ENCODE data around the gene SKOR2.
A peak's percentile ranks its signal among the peaks of the same experiment; 100 is the strongest.
"Not testable (repeated sequence)": the region's sequence is repeated elsewhere in the genome, so short reads cannot be mapped to it uniquely, and the experiment has no call there.

Gene SKOR2

DNA sequence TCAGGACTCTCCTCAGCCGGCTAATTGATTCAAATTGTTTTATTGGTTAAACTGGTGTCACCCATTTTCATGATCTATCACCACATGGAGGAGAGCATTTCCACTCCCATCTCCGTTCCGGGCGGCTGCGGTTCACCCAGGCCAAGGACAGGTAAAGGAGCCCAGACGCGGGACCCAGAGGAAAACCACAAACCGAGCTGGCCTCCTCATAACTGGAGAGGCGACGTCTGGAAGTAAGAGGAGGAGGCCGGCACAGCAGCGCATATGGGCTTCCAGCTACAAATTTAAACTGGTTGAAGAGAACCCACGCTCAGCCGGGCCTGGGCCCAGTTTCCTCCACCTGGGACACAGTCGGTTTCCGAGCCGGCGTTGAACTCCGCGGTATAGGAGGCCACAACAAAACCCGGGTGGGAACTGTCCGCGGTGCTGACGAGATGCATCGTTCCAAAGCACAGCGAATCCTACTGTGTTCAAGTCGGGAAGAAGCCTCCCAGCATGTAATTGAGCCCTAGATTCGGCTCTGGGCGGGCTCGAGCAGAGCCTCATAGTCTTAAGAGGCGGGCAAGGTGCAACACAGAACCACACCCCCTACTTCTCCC lies 3.0 kb upstream of the SKOR2 start:
- no peak for DNase-seq

DNA sequence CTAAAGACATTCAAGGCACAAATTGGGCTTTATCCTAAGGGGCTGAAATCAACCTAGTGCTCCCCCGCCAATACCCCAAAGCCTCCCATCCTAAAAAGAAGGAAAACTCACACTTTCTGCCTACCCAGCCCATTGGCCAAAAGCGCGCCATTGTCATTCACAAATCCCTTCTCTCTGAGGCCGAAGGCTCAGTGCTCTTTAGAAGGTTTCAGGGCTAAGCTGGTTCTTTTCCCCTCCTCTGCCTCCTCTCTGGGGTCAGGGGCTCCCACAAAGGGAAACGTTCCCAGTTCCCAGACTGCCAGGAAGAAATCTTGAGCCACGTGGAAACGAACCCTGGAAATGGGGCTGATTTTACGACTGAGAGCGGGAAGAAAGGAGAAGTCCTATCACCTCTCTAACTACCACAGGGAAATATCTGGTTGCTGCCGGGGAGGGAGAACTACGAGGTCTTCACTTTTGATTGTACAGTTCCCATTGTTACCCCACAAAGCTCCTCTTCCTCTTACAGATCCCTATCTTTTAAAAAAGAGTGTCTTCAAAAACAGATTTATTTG lies 1.7 kb upstream of the SKOR2 start:
- no peak for DNase-seq

DNA sequence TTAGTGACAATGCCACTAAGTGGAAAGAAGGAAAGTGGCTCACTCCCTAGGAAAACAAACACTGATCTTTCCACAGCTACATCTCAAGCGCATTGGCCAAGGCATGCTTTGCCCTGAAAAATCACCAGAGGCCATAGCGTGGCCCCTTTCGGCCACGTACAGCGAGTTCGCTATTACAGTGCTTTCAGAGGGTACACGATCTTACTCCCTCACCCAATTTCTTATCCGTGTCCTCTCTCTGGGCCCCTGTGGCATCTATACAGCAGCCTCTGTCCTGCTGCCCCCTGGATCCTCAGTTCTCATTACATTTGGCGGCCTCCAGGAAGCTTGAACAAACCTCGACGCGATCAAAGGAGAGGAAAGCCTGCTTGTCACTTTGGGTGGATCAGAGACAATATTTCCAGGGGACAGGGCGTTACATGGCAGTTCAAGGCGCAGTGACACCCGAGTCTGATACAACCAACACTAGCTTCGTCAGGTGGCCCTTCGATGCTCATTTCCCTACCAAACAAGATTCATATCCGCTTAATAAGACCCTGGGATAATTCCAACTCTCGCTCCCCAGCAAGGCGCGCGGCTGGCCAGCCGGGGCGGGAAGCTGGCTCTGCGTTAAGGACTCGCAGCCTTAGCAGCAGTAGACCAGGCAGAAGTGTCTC lies 941 bp downstream of the SKOR2 start:
- DNase-seq = no peak

DNA sequence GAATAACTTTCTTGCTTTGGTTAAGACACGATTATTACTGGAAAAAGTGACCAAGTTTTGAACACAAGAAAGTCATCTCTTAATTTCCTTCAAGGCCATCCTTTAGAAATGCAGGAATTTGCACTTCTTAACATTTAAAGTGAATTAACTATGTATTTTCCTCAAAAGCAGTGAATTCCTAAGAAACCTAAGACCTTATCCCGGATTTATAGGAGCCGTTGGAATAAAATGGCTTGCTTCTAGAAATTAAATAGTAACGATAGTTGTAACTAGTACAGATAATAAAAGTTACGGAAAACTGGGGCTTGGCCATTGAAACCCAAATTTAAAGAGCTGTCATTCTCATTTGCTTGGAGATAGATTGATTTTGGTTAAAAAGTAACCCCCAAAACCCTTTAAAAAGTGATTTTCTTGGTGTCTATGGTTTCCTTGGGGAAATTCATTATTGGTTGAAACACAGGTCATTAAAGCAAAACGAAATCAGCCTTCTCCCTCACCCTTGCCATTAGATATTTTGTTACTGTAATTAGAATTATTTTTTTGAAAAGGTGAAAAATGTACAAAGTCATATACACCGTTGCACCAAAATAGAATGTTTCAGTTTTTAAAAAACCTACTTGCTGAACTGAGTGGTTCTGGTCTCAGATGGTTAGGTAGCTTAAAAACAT lies 2.0 kb downstream of the SKOR2 start:
- no peak for DNase-seq

DNA sequence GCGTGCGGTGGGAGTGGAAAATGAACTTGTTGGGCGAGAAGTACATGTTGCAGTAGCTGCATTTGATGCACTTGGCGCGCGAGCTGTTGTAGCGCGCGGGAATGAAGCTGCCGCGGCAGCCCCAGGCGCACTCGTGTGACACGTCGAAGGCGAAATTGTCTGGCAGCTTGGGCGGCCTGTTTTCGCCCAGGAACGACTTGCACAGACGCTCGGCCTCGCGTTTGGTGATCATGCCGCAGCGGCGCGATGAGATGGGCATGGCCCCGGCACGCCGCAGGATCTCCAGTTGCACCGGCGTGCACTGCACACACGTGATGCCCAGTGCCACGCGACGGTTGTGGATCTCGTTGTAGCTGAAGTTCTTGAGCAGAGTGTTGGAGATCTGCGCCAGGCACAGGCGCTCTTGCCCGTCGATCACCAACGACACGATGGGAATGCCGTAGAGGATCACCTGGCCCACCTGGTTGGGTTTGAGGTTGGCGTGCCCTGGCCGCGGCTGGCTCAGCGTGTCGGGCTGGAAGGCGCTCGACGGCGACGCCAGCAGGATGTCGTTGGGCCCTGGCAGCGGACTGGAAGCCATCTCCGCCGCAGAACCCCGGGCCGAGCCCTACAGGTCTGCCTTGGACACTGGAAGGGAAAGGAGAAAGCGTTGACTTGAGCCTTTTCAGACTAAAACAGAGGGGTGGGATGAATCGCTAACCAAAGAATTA lies 2.7 kb downstream of the SKOR2 start:
- DNase-seq = no peak

DNA sequence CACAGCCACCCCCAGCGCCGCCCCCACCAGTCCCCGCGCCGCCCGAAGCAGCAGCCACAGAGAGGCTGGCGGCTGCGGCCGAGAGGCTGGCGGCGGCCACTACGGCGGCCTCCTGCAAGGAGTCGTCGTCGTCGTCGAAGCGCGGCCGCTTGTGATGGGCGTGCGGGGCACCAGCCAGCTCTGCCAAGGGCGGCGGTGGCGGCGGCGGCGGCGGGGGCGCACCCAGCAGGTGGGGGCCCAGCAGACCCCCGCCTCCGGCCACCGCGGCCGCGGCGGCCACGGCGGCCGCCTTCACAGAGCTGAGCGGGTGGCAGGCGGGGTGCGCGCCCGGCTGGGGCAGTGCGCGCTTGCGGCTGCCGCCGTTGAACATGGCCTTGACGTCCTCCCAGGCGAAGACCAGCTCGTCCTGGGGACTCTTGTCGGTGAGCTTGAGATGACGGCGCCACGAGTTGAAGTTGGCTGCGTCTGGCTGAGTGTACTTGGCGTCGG lies 3.3 kb downstream of the SKOR2 start:
- DNase-seq = no peak

DNA sequence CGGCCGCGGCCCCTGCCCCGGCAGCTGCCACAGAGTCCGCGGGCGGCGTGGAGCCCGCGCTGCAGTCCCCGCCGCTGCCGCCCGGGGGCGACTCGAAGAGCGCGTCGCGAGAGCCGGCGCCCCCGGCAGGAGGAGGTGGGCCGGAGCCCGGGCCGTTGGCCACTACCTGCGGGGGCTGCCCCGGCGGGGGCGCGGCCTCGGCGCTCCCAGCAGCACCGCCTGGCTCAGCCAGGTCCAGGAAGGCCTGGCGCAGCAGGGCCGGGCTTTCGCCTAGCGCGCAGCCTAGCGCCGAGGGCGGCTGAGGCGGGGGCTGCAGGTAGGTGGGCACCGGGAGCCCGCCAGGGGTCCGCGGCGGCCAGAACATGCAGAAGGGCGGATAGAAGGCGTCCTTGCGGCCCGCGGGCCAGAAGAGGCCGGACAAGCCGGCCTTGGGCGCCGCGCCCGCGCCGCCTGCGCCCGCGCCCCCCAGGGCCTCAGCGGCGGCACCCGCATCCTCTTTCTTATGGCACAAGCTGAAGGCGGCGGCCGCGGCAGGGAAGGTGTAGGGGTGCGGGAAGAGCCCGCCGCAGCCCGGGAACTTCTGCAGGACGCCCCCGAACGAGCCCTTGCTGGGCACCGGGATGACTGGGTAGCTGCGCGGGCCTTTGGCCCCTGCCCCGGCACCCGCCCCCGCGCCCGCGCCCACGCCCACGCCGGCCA lies 3.9 kb downstream of the SKOR2 start:
- no peak for DNase-seq

DNA sequence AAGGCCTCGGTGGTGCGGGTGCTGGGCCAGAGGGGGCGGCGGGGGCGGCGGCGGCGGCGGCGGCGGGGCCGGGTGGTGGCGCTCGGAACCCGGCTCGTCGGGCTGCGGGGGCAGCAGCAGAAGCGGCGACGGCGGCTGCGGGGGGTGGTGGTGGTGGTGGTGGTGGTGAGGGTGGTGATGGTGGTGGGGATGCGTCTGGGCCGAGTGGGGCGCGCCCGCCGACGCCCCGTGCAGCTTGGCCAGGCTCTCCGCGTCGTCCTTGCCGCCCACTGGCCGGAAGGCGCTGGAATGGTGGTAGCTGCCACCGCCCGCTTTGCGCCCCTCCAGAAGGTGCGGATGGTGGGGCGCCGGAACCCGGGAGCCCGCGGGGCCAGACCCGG lies 4.4 kb downstream of the SKOR2 start:
- no peak for DNase-seq

DNA sequence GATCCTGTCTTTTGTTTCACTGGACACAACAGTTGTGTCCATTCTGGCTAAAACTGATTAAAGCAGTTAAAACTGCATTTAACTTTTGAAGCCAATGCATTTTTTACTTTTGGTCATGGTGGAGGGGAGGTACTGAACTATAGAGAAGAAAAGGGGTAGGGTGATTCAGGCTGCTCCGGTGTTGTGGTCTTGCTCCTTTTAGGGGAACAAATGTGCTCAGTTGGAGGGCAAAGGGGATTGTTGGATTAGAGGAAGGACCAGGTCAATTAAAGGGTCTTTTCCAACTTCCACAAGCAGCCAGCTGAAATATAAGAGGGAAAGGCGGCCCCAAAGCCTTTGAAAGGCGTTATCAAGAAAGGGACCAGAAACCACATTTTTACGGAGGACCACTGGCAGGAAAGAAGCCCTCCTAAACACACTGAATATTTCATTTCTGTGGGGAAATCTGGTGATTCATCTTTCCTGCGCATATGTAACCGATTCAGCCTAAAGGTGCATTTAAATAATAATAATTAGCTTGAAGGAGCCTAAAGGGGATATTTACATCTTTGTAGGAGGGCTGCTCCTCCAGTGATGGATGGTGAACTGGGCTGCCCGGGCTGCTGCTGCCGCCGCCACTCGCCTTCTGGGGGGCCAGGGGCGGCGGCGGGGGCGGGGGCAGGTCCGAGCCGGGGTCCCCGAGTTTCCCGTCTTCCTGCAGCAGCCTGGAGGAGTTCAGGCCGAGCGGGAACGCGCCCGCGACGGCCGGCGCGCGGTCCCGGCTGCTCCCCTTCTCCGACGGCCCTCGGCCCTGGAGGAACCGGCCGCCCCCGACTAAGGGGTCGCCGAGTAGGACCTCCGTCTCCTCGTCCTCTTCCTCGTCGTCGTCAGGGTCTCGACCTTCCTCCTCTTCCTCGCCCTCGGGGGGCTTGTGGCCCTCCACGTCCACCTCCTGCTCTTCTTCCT lies 5.2 kb downstream of the SKOR2 start:
- no peak for DNase-seq

DNA sequence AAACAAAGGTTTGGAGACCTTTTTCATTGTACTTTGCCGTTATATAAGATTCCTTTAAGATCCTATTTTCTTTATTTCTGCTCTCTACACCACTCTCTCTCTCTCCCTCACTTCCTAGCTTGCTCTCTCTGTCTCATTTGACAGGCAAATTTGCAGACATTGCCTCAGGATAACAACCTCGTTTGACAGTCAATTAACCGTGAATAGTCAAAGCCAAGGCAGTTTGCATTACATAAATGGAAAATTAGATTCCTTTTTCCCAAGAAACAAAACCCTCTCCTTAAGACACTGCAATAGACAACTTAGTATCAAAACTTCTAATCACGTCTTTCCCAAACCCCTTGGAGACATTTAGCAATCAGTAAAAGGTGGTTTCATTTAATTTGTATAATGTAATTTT lies 7.4 kb downstream of the SKOR2 start:
- peak; percentile 53 for DNase-seq

DNA sequence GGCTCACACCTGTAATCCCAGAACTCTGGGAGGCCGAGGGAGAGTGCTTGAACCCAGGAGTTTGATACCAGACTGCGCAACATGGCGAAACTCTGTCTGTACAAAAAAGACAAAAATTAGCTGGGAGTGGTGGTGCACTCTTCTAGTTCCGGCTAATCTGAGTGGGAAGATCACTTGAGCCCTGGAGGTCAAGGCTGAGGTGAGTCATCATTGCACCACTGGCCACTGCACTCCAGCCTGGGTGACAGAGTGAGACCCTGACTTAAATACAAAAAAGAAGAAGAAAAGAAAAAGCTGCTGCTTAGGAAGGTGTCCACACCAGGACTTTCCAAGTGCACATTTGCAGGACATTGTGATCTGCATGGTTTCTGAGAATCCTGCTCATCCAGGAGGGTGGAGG lies 16.4 kb downstream of the SKOR2 start:
- no peak for DNase-seq

DNA sequence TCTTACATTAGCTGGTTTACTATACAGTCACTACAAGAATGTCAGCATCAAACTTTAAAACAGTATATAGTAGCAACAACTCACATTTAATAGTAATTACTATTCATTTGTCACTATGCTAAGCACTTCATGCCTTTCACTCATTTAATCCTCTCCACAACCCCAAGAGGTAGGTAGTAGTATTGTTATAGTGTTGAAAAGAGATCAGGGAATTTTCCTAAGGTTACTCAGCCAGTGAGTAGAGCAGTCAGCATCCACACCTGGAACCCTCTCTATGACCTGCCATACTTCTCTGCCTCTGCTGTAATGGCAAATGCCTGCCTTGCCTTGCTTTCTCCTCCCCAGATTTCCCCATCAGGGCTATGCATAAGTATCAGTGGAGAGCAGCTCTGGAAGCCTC lies 24.8 kb downstream of the SKOR2 start:
- DNase-seq = no peak

DNA sequence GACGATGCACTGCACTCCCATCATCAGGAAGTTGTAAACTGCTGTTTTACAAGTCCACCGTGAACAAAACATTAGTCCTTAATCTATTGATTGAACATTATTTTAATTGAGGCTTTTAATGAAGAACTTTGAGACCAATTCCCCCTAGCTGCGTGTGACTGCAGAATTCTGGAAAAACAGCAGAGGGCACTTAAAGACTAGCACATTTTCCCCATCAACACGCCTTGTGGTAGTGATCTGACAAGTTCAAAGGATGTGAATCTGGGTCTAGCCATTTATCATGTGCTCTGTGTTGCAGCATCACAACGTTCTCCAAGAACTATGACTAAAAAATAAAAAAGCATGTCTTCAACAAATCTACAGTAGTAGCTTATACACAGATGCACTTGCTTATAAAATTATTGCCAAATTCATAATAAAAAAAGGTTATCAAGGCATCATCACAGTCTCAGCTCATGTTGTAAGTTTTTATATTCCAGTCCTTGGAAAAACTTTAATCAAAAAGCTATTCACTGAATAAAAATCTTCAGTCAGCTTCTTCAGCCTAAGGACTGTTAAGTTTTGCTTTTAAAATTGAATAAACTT lies 35.8 kb downstream of the SKOR2 start:
- DNase-seq = peak; percentile 63

DNA sequence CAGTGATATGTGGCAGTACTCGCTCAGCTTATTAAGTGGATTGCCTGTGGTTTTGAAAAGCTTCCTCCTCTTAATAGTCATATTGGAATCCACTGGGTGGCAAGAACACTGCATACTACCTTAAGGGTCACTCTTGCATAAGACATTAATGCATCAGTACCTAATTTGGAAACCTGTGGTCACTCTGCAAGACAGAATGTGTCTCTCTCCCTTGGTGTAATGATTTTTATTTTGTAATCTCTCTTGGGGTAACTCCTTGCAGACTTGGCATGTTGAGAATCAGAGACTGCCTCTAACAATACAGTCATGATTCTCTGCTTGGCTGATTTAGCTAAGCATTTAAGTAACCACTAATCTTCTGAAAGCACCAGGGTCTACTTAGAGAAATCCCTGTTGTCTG lies 42.3 kb downstream of the SKOR2 start:
- no peak for DNase-seq

DNA sequence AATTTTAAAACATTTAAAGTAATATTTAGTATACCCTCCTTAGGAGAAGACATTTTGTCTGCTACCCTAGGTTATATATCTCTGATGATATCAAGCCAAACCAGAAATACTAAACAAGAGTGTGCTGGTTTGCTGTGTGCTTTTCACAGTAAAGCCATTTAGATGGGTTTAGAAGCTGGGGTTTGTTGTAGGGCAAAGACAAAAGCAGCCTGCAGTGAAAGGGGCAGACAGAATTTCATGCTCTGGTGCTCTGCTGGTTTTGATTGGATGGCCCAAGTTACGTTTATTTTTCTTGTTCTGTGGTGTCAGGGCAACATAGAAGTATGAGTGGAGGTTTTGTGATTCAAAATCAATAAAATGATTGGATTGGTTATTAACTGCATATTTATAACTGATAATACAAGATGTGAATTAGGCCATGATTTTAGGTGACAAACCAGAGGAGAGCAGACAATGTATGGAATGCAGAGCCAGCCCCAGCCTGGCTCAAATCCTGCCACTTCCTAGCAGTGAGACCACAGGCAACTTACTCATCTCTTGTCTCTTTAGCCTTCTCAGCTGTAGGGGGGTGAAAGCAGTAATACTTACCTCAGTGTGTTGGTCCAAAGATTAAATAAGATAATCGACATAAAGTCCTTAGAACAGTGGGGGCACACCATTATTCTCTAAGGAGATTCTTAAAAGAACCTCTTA lies 44.4 kb downstream of the SKOR2 start:
- no peak for DNase-seq

DNA sequence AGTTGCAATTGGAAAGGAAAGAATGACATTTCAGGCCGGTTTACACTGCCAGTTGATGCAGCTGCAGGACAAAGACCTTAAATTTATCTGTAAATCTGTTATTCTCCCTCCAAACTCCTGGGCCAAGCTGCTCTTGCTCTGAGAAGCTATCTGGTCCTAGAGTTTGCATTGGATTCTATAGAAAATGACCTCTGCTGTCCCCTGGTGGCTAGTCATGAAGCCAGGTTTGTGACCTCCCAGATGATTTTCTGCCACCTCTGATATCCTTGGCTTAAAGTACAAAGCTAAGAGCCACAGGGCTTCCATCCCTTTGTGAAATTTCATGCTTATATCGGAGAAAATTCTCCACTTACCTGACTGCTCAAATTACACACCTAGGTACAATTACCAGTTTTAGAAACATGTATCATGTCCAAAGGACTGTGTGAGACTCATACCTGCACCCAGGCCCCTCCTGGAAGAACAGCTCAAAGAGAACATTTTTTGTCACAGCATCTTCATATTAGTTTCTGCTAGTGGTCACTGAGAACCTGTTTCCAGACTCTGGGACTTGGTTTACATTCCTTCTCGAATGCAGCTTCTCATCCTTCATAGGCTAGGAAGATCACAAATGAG lies 46.4 kb downstream of the SKOR2 start:
- DNase-seq = no peak

DNA sequence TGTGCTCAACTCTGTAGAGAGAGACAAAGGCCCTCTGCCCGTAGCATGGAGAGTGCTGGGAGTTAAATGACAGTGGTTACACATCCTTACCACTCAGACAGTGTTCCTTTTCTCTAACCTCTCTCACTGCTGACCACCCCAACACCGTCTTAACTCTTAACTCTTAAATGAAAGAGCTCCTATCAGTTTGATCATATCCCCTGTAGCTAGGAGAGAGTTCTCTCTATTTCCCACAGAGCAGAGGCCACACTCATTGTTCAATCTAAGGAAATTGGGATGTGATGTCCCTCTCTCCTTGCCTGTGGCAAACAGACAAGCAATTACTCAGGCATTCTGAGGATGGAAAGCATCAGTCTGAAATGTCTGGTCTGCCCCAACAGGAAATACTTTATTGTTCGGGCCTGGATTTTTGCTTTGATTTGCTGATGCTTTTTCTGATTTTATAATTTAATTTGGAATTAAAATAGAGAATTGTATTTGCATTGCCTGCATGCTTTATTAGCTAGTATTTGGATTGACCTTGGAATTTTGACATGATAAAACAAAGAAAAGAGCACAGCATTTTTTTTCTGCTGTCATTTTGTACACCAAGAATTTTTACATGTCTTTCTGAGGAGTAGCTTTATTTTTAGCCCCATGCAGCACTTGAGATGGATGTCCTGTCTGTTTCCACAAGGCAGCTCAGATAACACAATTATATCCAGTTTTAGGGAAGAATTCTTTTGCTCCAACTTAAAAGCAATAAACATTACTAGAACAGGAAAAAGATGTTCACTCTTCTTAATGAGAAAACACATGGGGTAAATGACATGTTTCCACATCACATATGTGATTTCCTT lies 47.6 kb downstream of the SKOR2 start:
- DNase-seq = no peak

DNA sequence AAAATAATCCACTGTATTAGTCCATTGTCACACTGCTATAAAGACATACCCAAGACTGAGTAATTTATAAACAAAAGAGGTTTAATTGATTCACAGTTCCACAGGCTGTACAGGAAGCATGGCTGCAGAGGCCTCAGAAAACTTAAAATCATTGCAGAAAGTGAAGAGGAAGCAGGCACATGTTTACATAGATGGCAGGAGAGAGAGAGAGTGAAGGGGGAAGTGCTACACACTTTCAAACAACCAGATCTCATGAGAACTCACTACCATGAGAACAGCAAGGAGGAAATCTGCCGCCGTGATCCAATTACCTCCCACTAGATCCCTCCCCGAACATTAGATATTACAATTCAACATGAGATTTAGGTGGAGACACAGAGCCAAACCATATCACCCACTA lies 55.5 kb downstream of the SKOR2 start:
- DNase-seq = not testable (repeated sequence)

DNA sequence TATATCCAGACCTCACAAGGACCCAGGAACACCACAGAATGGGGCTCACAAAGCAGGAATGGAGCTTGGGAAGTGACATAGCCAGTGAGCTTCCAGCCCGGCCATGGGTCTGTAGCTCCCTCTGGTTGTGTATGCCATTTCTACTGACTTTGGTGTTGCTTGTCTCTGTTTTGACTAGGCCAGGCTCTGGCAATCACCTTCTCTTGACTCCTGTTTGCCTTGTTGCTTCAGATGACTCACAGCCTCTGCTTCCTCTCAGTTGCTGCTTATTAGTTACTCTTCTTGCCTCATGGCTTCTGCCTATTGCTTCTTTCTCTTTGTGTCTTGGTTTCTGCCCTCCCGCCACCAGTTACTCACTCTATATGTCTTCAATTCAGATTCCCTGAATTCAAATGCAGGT lies 59.5 kb downstream of the SKOR2 start:
- no peak for DNase-seq

Measured in NCI-H1436 (cell line).